ENCODE data around the gene ABCD2. TPM values are rescaled to one million over a fixed set of nuclear protein-coding genes. Genes with fewer than 3 reads are reported as not detected.

Gene ABCD2
- total RNA-seq, 6 donors from 2014 or later: 0.20 to 2.2 (median 0.47) TPM; not detected in 1

- TF ChIP-seq POLR2A (IDR thresholded peaks at IDR 0.05) (no peak), CTCF (IDR thresholded peaks at IDR 0.05) (no peak), POLR2AphosphoS5 (IDR thresholded peaks at IDR 0.05) (no peak), EP300 (IDR thresholded peaks at IDR 0.05) (no peak)
- Histone ChIP-seq H3K36me3 (no peaks in the 10 kb centered on the region), H3K27me3 (no peaks in the 10 kb centered on the region), H3K27ac (no peak overlapping the region), H3K9me3 (no peaks in the 10 kb centered on the region), H3K4me1 (no peaks in the 10 kb centered on the region), H3K4me3 (no peak overlapping the region)
- 67 to 71% methylated on average over 2 of the region's 2 CpGs for WGBS, 2 donors
- no peak for ATAC-seq (ENCODE audit: low FRiP score in 2 of 2)
- DNase-seq: no peak
Observed at GRCh38 chr12:39595928-39596327, 23.7 kb downstream of the ABCD2 start.

GRCh38 chr12:39592295-39592694 is 27.3 kb downstream of the ABCD2 start:
- H3K9me3 ChIP-seq: no peaks in the 10 kb centered on the region
- no peak for TF ChIP-seq CTCF (IDR thresholded peaks at IDR 0.05)
- TF ChIP-seq POLR2A (IDR thresholded peaks at IDR 0.05): no peak
- TF ChIP-seq EP300 (IDR thresholded peaks at IDR 0.05): no peak
- TF ChIP-seq POLR2AphosphoS5 (IDR thresholded peaks at IDR 0.05): no peak
- H3K27ac ChIP-seq: no peak overlapping the region
- H3K36me3 ChIP-seq: no peaks in the 10 kb centered on the region
- H3K27me3 ChIP-seq: no peaks in the 10 kb centered on the region
- ATAC-seq (ENCODE audit: low FRiP score in 2 of 2): no peak
- no peak overlapping the region for H3K4me3 ChIP-seq
- no peak for DNase-seq
- no peaks in the 10 kb centered on the region for H3K4me1 ChIP-seq

- DNase-seq (no peak), ATAC-seq (ENCODE audit: low FRiP score in 2 of 2) (no peak)
- Histone ChIP-seq H3K9me3 (no peaks in the 10 kb centered on the region), H3K4me3 (no peak overlapping the region), H3K27me3 (no peaks in the 10 kb centered on the region), H3K27ac (no peak overlapping the region), H3K36me3 (no peaks in the 10 kb centered on the region), H3K4me1 (no peaks in the 10 kb centered on the region)
- no peak for TF ChIP-seq CTCF (IDR thresholded peaks at IDR 0.05)
- no peak for TF ChIP-seq POLR2AphosphoS5 (IDR thresholded peaks at IDR 0.05)
- no peak for TF ChIP-seq EP300 (IDR thresholded peaks at IDR 0.05)
- TF ChIP-seq POLR2A (IDR thresholded peaks at IDR 0.05): no peak
- WGBS, 2 donors: 75 to 78% methylated on average over 9 of the region's 9 CpGs
Observed at GRCh38 chr12:39588348-39588747, 31.3 kb downstream of the ABCD2 start.

GRCh38 chr12:39587225-39587624 is 32.4 kb downstream of the ABCD2 start:
- no peaks in the 10 kb centered on the region for H3K27me3 ChIP-seq
- H3K4me3 ChIP-seq: no peak overlapping the region
- H3K36me3 ChIP-seq: no peaks in the 10 kb centered on the region
- H3K4me1 ChIP-seq: no peaks in the 10 kb centered on the region
- WGBS, 2 donors: 47 to 56% methylated on average over 3 of the region's 3 CpGs
- TF ChIP-seq CTCF (IDR thresholded peaks at IDR 0.05) (peak in 1 of 6 experiments; percentile 9), POLR2AphosphoS5 (IDR thresholded peaks at IDR 0.05) (no peak), POLR2A (IDR thresholded peaks at IDR 0.05) (no peak), EP300 (IDR thresholded peaks at IDR 0.05) (no peak)
- ATAC-seq (ENCODE audit: low FRiP score in 2 of 2) (no peak), DNase-seq (no peak)
- no peak overlapping the region for H3K27ac ChIP-seq
- no peaks in the 10 kb centered on the region for H3K9me3 ChIP-seq

GRCh38 chr12:39586816-39587215 is 32.8 kb downstream of the ABCD2 start:
- TF ChIP-seq CTCF (IDR thresholded peaks at IDR 0.05) (no peak), POLR2A (IDR thresholded peaks at IDR 0.05) (no peak), POLR2AphosphoS5 (IDR thresholded peaks at IDR 0.05) (no peak), EP300 (IDR thresholded peaks at IDR 0.05) (no peak)
- Histone ChIP-seq H3K27ac (no peak overlapping the region), H3K4me1 (no peaks in the 10 kb centered on the region), H3K36me3 (no peaks in the 10 kb centered on the region), H3K4me3 (no peak overlapping the region), H3K27me3 (no peaks in the 10 kb centered on the region), H3K9me3 (no peaks in the 10 kb centered on the region)
- ATAC-seq (ENCODE audit: low FRiP score in 2 of 2): no peak
- 71 to 86% methylated on average over 1 of the region's 1 CpG for WGBS, 2 donors
- DNase-seq: no peak

Measured in upper lobe of left lung (tissue), 6 donors.